ENCODE data around the gene TSPAN9.

DNA sequence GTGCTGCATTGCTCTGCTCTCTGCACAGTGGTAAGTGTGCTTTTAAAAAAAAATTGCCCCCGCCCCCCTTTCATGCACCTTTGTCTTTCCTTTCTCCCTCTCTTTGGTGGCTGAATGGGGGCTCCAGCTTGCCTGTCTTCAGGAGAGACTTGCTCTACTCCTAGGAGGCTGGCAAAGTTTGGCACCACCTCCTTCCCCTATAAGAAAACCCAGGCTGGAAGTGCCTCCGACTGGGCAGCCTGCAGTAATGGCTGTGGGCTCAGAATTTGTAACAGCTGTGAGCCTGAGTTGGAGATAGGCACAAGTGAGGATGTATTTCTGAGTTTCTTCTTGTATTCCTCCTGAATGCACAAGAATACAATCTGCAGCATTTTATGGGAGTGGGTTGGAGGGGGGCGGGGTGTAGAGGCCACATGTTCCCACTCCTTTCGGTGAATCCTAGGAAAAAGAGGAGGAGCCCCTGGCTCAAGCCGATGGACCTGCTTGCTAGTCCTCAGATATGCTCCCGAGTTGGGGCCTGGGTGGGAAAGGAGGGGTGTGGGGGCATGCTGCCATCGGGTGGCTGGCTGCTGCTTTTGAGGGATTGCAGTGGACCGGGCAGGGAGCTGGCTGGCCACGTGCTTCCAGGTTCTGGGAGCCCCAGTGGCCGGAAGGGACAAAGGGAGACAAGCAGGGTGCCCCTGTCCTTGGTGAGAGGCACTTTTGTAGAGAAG lies 124.3 kb downstream of the TSPAN9 start:
- TF ChIP-seq, protein P1, sequence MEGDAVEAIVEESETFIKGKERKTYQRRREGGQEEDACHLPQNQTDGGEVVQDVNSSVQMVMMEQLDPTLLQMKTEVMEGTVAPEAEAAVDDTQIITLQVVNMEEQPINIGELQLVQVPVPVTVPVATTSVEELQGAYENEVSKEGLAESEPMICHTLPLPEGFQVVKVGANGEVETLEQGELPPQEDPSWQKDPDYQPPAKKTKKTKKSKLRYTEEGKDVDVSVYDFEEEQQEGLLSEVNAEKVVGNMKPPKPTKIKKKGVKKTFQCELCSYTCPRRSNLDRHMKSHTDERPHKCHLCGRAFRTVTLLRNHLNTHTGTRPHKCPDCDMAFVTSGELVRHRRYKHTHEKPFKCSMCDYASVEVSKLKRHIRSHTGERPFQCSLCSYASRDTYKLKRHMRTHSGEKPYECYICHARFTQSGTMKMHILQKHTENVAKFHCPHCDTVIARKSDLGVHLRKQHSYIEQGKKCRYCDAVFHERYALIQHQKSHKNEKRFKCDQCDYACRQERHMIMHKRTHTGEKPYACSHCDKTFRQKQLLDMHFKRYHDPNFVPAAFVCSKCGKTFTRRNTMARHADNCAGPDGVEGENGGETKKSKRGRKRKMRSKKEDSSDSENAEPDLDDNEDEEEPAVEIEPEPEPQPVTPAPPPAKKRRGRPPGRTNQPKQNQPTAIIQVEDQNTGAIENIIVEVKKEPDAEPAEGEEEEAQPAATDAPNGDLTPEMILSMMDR (IDR thresholded peaks at IDR 0.05; ENCODE audit: insufficient read depth, low read depth, low read length) = no peak
- no peak for TF ChIP-seq EZH2 (IDR thresholded peaks at IDR 0.05; ENCODE audit: insufficient read depth, low read length)
